ENCODE results near the gene PXYLP1.

PXYLP1 gene

GRCh38 chr3:141330235-141330634, 98.6 kb downstream of the PXYLP1 start:
- DNase-seq = no peak

- no peak for DNase-seq
Measured at GRCh38 chr3:141330718-141331376, 99.2 kb downstream of the PXYLP1 start.

- DNase-seq = no peak
Measured at GRCh38 chr3:141331377-141332318, 100.0 kb downstream of the PXYLP1 start.

- DNase-seq = no peak
Measured at GRCh38 chr3:141332416-141332815, 100.8 kb downstream of the PXYLP1 start.

GRCh38 chr3:141333836-141334626, 102.4 kb downstream of the PXYLP1 start:
- DNase-seq = no peak

GRCh38 chr3:141334627-141335250, 103.1 kb downstream of the PXYLP1 start:
- no peak for DNase-seq

GRCh38 chr3:141335531-141336061, 104.0 kb downstream of the PXYLP1 start:
- no peak for DNase-seq

GRCh38 chr3:141336672-141337522, 105.3 kb downstream of the PXYLP1 start:
- no peak for DNase-seq

- no peak for DNase-seq
Measured at GRCh38 chr3:141337523-141337854, 105.9 kb downstream of the PXYLP1 start.

GRCh38 chr3:141337991-141338390, 106.4 kb downstream of the PXYLP1 start:
- no peak for DNase-seq

- no peak for DNase-seq
Measured at GRCh38 chr3:141338881-141339280, 107.3 kb downstream of the PXYLP1 start.

GRCh38 chr3:141341536-141341935, 109.9 kb downstream of the PXYLP1 start:
- DNase-seq = no peak

- DNase-seq = no peak
Measured at GRCh38 chr3:141342386-141342785, 110.8 kb downstream of the PXYLP1 start.

GRCh38 chr3:141343077-141343476, 111.5 kb downstream of the PXYLP1 start:
- no peak for DNase-seq

GRCh38 chr3:141343865-141344271, 112.2 kb downstream of the PXYLP1 start:
- DNase-seq = no peak
